Astrocyte (in vitro differentiated cells and primary cell): ENCODE data around the gene MAML2. TPM values are rescaled to one million over a fixed set of nuclear protein-coding genes. Genes with fewer than 3 reads are reported as not detected.

ENCODE experiments used
- DNase-seq: peaks from one replicate; pipeline ENCODE4 v3.0.0-alpha.2; 2010; ENCODE audit warnings: low read depth
- FAIRE-seq: peaks from 2 replicates; lab custom pipeline; 2011; peaks lifted over from hg19 to GRCh38; lab: Jason Lieb, UNC
- H2AFZ ChIP-seq: 2 replicates; pipeline ENCODE4 v1.6.0; 2012; ENCODE audit warnings: low read depth, low read length, inconsistent platforms
- H3K27ac ChIP-seq: 2 replicates; pipeline ENCODE4 v1.5.1; 2011; ENCODE audit warnings: low read depth, low read length, inconsistent platforms
- H3K27me3 ChIP-seq: 2 replicates; pipeline ENCODE4 v1.6.0; 2011; ENCODE audit warnings: low read length, inconsistent platforms; ENCODE audit not compliant: insufficient read depth
- H3K36me3 ChIP-seq: 2 replicates; pipeline ENCODE4 v1.5.1; 2011; ENCODE audit warnings: low read length, inconsistent platforms; ENCODE audit not compliant: insufficient read depth
- H3K4me1 ChIP-seq: 2 replicates; pipeline ENCODE4 v1.5.1; 2011; ENCODE audit warnings: low read length, inconsistent platforms; ENCODE audit not compliant: insufficient read depth
- H3K4me2 ChIP-seq: 2 replicates; pipeline ENCODE4 v1.6.0; 2012; ENCODE audit warnings: low read length, inconsistent platforms
- H3K4me3 ChIP-seq: 2 replicates; pipeline ENCODE4 v1.5.1; 2011; ENCODE audit warnings: low read depth, mild to moderate bottlenecking, low read length, inconsistent platforms; ENCODE audit not compliant: insufficient read depth
- H3K79me2 ChIP-seq: 2 replicates; pipeline ENCODE4 v1.6.0; 2012; ENCODE audit warnings: mild to moderate bottlenecking, low read length, inconsistent platforms; ENCODE audit not compliant: insufficient read depth
- H3K9ac ChIP-seq: 2 replicates; pipeline ENCODE4 v1.6.0; 2012; ENCODE audit warnings: mild to moderate bottlenecking, low read length, inconsistent platforms
- H3K9me3 ChIP-seq: 2 replicates; pipeline ENCODE4 v1.5.1; 2012; ENCODE audit warnings: low read depth, mild to moderate bottlenecking, low read length, inconsistent platforms; ENCODE audit not compliant: insufficient read depth
- H4K20me1 ChIP-seq: 2 replicates; pipeline ENCODE4 v1.6.0; 2012; ENCODE audit warnings: low read length, inconsistent platforms; ENCODE audit not compliant: insufficient read depth
- H3K27ac Mint-ChIP-seq: one replicate; pipeline ENCODE4 v1.8.0; 2021; ENCODE audit warnings: mild to moderate bottlenecking, mixed read lengths; ENCODE audit not compliant: unreplicated experiment
- H3K27me3 Mint-ChIP-seq: one replicate; pipeline ENCODE4 v1.8.0; 2021; ENCODE audit warnings: low read depth, mixed read lengths; ENCODE audit not compliant: unreplicated experiment
- H3K36me3 Mint-ChIP-seq: one replicate; pipeline ENCODE4 v1.8.0; 2021; ENCODE audit warnings: low read depth, mixed read lengths; ENCODE audit not compliant: unreplicated experiment
- H3K4me1 Mint-ChIP-seq: one replicate; pipeline ENCODE4 v1.8.0; 2021; ENCODE audit warnings: low read depth, mixed read lengths; ENCODE audit not compliant: unreplicated experiment
- H3K4me3 Mint-ChIP-seq: one replicate; pipeline ENCODE4 v1.8.0; 2021; ENCODE audit warnings: mild to moderate bottlenecking, moderate library complexity, mixed read lengths; ENCODE audit not compliant: unreplicated experiment
- H3K9me3 Mint-ChIP-seq: one replicate; pipeline ENCODE4 v1.8.0; 2021; ENCODE audit warnings: mild to moderate bottlenecking, mixed read lengths; ENCODE audit not compliant: unreplicated experiment
- EZH2 ChIP-seq: IDR thresholded peaks from 2 replicates; pipeline ENCODE4 v1.6.1; 2012; ENCODE audit warnings: mild to moderate bottlenecking, low read length, inconsistent platforms; ENCODE audit not compliant: insufficient read depth
- total RNA-seq: library from RNA; stranded (reverse); gene quantifications from 2 replicates; pipeline ENCODE4 v1.2.1, GENCODE V29; 2021
- TF ChIP-seq, protein P1 (sequence below): IDR thresholded peaks from 2 replicates; pipeline ENCODE4 v1.5.1; 2011; ENCODE audit warnings: low read depth, mild to moderate bottlenecking, inconsistent platforms, low read length, moderate library complexity; ENCODE audit not compliant: insufficient read depth

Gene MAML2
- total RNA-seq, 1 donor from 2014 or later: 27.4 TPM

DNA sequence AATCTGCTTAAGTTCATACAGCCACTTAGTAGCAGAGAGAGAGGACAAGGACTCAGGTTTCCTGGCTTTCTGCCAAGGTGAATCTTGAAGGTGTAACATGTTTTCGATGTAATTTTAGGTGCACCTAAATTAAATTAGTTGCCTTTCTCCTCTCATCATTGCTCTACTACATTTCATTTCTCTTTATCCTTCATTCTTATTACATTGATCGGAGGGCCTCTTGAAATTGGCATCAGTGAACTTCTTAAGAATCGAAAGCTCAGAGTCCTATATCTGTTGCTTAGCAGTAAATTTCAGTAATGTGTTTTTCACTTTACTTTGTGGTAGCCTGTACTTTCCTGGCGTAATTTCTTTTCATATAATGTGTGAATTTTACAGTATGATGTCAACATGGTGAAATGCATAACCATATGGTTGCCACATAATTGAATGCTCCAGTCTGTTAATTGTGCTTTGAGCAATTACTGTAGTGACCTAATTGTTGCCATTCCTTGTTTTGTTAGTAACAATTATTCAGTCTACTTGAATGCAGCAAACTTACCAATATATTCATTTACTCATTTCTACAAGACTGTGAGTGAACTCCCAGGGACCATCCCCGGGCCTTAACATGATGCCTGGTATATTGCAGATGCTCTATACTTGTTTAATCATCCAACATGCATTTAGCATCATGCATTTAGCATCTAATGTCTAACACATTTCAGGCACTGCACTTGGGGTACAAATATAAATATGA lies 138.1 kb downstream of the MAML2 start:
- Histone ChIP-seq H3K27ac (no peak overlapping the region), H3K36me3 (no peaks in the 10 kb centered on the region), H3K79me2 (peaks cover 36% of the 10 kb centered on the region), H3K9ac (no peak overlapping the region), H4K20me1 (no peaks in the 10 kb centered on the region), H3K4me3 (no peak overlapping the region), H3K27me3 (no peaks in the 10 kb centered on the region), H3K4me1 (peaks cover 22% of the 10 kb centered on the region), H2AFZ (no peak overlapping the region), H3K4me2 (no peak overlapping the region), H3K9me3 (no peaks in the 10 kb centered on the region)
- H3K27me3 Mint-ChIP-seq: no peaks in the 10 kb centered on the region
- H3K36me3 Mint-ChIP-seq: peaks cover 4% of the 10 kb centered on the region
- no peak overlapping the region for H3K4me3 Mint-ChIP-seq
- TF ChIP-seq EZH2: no peak
- TF ChIP-seq, protein P1, sequence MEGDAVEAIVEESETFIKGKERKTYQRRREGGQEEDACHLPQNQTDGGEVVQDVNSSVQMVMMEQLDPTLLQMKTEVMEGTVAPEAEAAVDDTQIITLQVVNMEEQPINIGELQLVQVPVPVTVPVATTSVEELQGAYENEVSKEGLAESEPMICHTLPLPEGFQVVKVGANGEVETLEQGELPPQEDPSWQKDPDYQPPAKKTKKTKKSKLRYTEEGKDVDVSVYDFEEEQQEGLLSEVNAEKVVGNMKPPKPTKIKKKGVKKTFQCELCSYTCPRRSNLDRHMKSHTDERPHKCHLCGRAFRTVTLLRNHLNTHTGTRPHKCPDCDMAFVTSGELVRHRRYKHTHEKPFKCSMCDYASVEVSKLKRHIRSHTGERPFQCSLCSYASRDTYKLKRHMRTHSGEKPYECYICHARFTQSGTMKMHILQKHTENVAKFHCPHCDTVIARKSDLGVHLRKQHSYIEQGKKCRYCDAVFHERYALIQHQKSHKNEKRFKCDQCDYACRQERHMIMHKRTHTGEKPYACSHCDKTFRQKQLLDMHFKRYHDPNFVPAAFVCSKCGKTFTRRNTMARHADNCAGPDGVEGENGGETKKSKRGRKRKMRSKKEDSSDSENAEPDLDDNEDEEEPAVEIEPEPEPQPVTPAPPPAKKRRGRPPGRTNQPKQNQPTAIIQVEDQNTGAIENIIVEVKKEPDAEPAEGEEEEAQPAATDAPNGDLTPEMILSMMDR: no peak
- no peak overlapping the region for H3K27ac Mint-ChIP-seq
- DNase-seq: no peak
- FAIRE-seq: no peak
- H3K4me1 Mint-ChIP-seq: peaks cover 34% of the 10 kb centered on the region
- H3K9me3 Mint-ChIP-seq: no peaks in the 10 kb centered on the region

GRCh38 chr11:96204366-96204659 lies 138.7 kb downstream of the MAML2 start:
- Histone ChIP-seq H3K4me2 (no peak overlapping the region), H3K4me3 (no peak overlapping the region), H3K27ac (no peak overlapping the region), H3K27me3 (no peaks in the 10 kb centered on the region), H3K9me3 (no peaks in the 10 kb centered on the region), H3K36me3 (no peaks in the 10 kb centered on the region), H2AFZ (no peak overlapping the region), H3K79me2 (peaks cover 31% of the 10 kb centered on the region), H4K20me1 (no peaks in the 10 kb centered on the region), H3K4me1 (peaks cover 28% of the 10 kb centered on the region), H3K9ac (no peak overlapping the region)
- peaks cover 8% of the 10 kb centered on the region for H3K36me3 Mint-ChIP-seq
- no peaks in the 10 kb centered on the region for H3K27me3 Mint-ChIP-seq
- FAIRE-seq (no peak), DNase-seq (no peak)
- no peaks in the 10 kb centered on the region for H3K9me3 Mint-ChIP-seq
- H3K4me1 Mint-ChIP-seq: peaks cover 40% of the 10 kb centered on the region
- no peak overlapping the region for H3K4me3 Mint-ChIP-seq
- H3K27ac Mint-ChIP-seq: no peak overlapping the region
- TF ChIP-seq EZH2: no peak
- TF ChIP-seq, protein P1: no peak
